ENCODE results near the gene NCOA1.

Gene NCOA1

GRCh38 chr2:24490690-24491541 lies at the start of gene NCOA1 (continued):
- TF ChIP-seq ZNF398 (tag by site-specific recombination; IDR thresholded peaks at IDR 0.05) (peak; percentile 71), ZBTB6 (tag by site-specific recombination; IDR thresholded peaks at IDR 0.05) (peak; percentile 75), SETDB1 (IDR thresholded peaks at IDR 0.05; ENCODE audit: insufficient read length, low read length) (no peak), ZSCAN30 (tag by site-specific recombination; IDR thresholded peaks at IDR 0.05) (peak; percentile 87), ZFHX2 (tag by site-specific recombination; conservative IDR thresholded peaks at IDR 0.05) (peak; percentile 40; the same call in 1 of the 2 replicates), ZXDB (tag by site-specific recombination; IDR thresholded peaks at IDR 0.05) (peak; percentile 32; the same call in 1 of the 2 replicates), ZNF660 (tag by site-specific recombination; IDR thresholded peaks at IDR 0.05) (0 out of 2 replicates have a peak, but pooled peaks have one; percentile 35), ZBTB26 (tag by site-specific recombination; optimal IDR thresholded peaks at IDR 0.05) (peak; percentile 45), GLIS1 (tag by site-specific recombination; IDR thresholded peaks at IDR 0.05) (peak; percentile 38), ZNF214 (tag by site-specific recombination; IDR thresholded peaks at IDR 0.05; ENCODE audit: borderline replicate concordance) (no peak), ZNF777 (tag by site-specific recombination; IDR thresholded peaks at IDR 0.05; ENCODE audit: borderline replicate concordance) (no peak), ZNF701 (tag by site-specific recombination; IDR thresholded peaks at IDR 0.05) (no peak), BCL11A (tag by site-specific recombination; IDR thresholded peaks at IDR 0.05; ENCODE audit: low read depth) (0 out of 2 replicates have a peak, but pooled peaks have one; percentile 24), ZSCAN18 (tag by site-specific recombination; IDR thresholded peaks at IDR 0.05) (no peak), PATZ1 (tag by site-specific recombination; IDR thresholded peaks at IDR 0.05) (peak; percentile 33; the same call in 1 of the 2 replicates), ZEB2 (tag by site-specific recombination; IDR thresholded peaks at IDR 0.05) (peak; percentile 61), ZNF37A (tag by site-specific recombination; IDR thresholded peaks at IDR 0.05) (no peak), ZNF10 (tag by site-specific recombination; IDR thresholded peaks at IDR 0.05) (0 out of 2 replicates have a peak, but pooled peaks have one; percentile 19), SP7 (tag by site-specific recombination; IDR thresholded peaks at IDR 0.05) (no peak; the same call in none of the 2 replicates), ZNF677 (tag by site-specific recombination; IDR thresholded peaks at IDR 0.05) (no peak), ZSCAN16 (tag by site-specific recombination; IDR thresholded peaks at IDR 0.05) (no peak), ZNF580 (tag by site-specific recombination; IDR thresholded peaks at IDR 0.05) (no peak), ZNF354C (tag by site-specific recombination; IDR thresholded peaks at IDR 0.05; ENCODE audit: borderline replicate concordance, low read depth) (no peak), ZNF530 (tag by site-specific recombination; IDR thresholded peaks at IDR 0.05; ENCODE audit: low read depth) (no peak), KLF16 (tag by site-specific recombination; IDR thresholded peaks at IDR 0.05) (peak; percentile 27; the same call in 1 of the 2 replicates), ZNF350 (tag by site-specific recombination; IDR thresholded peaks at IDR 0.05) (no peak), KLF10 (tag by site-specific recombination; IDR thresholded peaks at IDR 0.05) (peak; percentile 57; the same call in 1 of the 2 replicates), ZIC2 (tag by site-specific recombination; IDR thresholded peaks at IDR 0.05) (peak; percentile 85), REPIN1 (tag by site-specific recombination; IDR thresholded peaks at IDR 0.05; ENCODE audit: low read depth) (0 out of 2 replicates have a peak, but pooled peaks have one; percentile 57), ZBTB20 (tag by site-specific recombination; IDR thresholded peaks at IDR 0.05) (no peak), ZBTB8A (tag by site-specific recombination; IDR thresholded peaks at IDR 0.05) (peak; percentile 93)
